Measurements from ENCODE around the gene KCTD16.

KCTD16 gene

GRCh38 chr5:144275329-144275728 is 104.7 kb downstream of the KCTD16 start:
- Histone ChIP-seq H3K27me3 (replicated peaks; ENCODE audit: control insufficient read depth, insufficient read depth, low read length, poor library complexity, severe bottlenecking) (no peaks in the 10 kb centered on the region), H3K36me3 (ENCODE audit: control insufficient read depth, insufficient read depth, low read length) (no peaks in the 10 kb centered on the region), H3K4me1 (ENCODE audit: control insufficient read depth, insufficient read depth, low read length, poor library complexity, severe bottlenecking) (no peaks in the 10 kb centered on the region), H3K27ac (ENCODE audit: insufficient read depth, low read length, poor library complexity, severe bottlenecking) (no peak overlapping the region), H3K4me3 (ENCODE audit: insufficient read depth, low read depth, low read length, poor library complexity, severe bottlenecking) (no peak overlapping the region), H3K9me3 (ENCODE audit: control insufficient read depth, low read length) (no peaks in the 10 kb centered on the region)
- DNase-seq, result no peak

GRCh38 chr5:144276034-144276822 is 105.6 kb downstream of the KCTD16 start:
- H3K27me3 ChIP-seq (replicated peaks; ENCODE audit: control insufficient read depth, insufficient read depth, low read length, poor library complexity, severe bottlenecking), result no peaks in the 10 kb centered on the region
- no peak overlapping the region for H3K4me3 ChIP-seq (ENCODE audit: insufficient read depth, low read depth, low read length, poor library complexity, severe bottlenecking)
- H3K9me3 ChIP-seq (ENCODE audit: control insufficient read depth, low read length), result no peaks in the 10 kb centered on the region
- DNase-seq, result no peak
- no peaks in the 10 kb centered on the region for H3K36me3 ChIP-seq (ENCODE audit: control insufficient read depth, insufficient read depth, low read length)
- no peaks in the 10 kb centered on the region for H3K4me1 ChIP-seq (ENCODE audit: control insufficient read depth, insufficient read depth, low read length, poor library complexity, severe bottlenecking)
- H3K27ac ChIP-seq (ENCODE audit: insufficient read depth, low read length, poor library complexity, severe bottlenecking), result no peak overlapping the region

- Histone ChIP-seq H3K9me3 (ENCODE audit: control insufficient read depth, low read length) (no peaks in the 10 kb centered on the region), H3K4me3 (ENCODE audit: insufficient read depth, low read depth, low read length, poor library complexity, severe bottlenecking) (no peak overlapping the region), H3K4me1 (ENCODE audit: control insufficient read depth, insufficient read depth, low read length, poor library complexity, severe bottlenecking) (no peaks in the 10 kb centered on the region), H3K36me3 (ENCODE audit: control insufficient read depth, insufficient read depth, low read length) (no peaks in the 10 kb centered on the region), H3K27me3 (replicated peaks; ENCODE audit: control insufficient read depth, insufficient read depth, low read length, poor library complexity, severe bottlenecking) (no peaks in the 10 kb centered on the region), H3K27ac (ENCODE audit: insufficient read depth, low read length, poor library complexity, severe bottlenecking) (no peak overlapping the region)
- no peak for DNase-seq
Observed at GRCh38 chr5:144281784-144282183, 111.1 kb downstream of the KCTD16 start.

GRCh38 chr5:144284036-144284435 is 113.4 kb downstream of the KCTD16 start:
- DNase-seq, result no peak
- no peaks in the 10 kb centered on the region for H3K4me1 ChIP-seq (ENCODE audit: control insufficient read depth, insufficient read depth, low read length, poor library complexity, severe bottlenecking)
- H3K27me3 ChIP-seq (replicated peaks; ENCODE audit: control insufficient read depth, insufficient read depth, low read length, poor library complexity, severe bottlenecking), result no peaks in the 10 kb centered on the region
- no peak overlapping the region for H3K4me3 ChIP-seq (ENCODE audit: insufficient read depth, low read depth, low read length, poor library complexity, severe bottlenecking)
- no peaks in the 10 kb centered on the region for H3K36me3 ChIP-seq (ENCODE audit: control insufficient read depth, insufficient read depth, low read length)
- no peaks in the 10 kb centered on the region for H3K9me3 ChIP-seq (ENCODE audit: control insufficient read depth, low read length)
- no peak overlapping the region for H3K27ac ChIP-seq (ENCODE audit: insufficient read depth, low read length, poor library complexity, severe bottlenecking)

- DNase-seq, result no peak
- no peaks in the 10 kb centered on the region for H3K4me1 ChIP-seq (ENCODE audit: control insufficient read depth, insufficient read depth, low read length, poor library complexity, severe bottlenecking)
- no peaks in the 10 kb centered on the region for H3K36me3 ChIP-seq (ENCODE audit: control insufficient read depth, insufficient read depth, low read length)
- no peaks in the 10 kb centered on the region for H3K27me3 ChIP-seq (replicated peaks; ENCODE audit: control insufficient read depth, insufficient read depth, low read length, poor library complexity, severe bottlenecking)
- H3K4me3 ChIP-seq (ENCODE audit: insufficient read depth, low read depth, low read length, poor library complexity, severe bottlenecking), result no peak overlapping the region
- no peaks in the 10 kb centered on the region for H3K9me3 ChIP-seq (ENCODE audit: control insufficient read depth, low read length)
- no peak overlapping the region for H3K27ac ChIP-seq (ENCODE audit: insufficient read depth, low read length, poor library complexity, severe bottlenecking)
Observed at GRCh38 chr5:144284931-144285502, 114.3 kb downstream of the KCTD16 start.

GRCh38 chr5:144289277-144289676 is 118.6 kb downstream of the KCTD16 start:
- DNase-seq, result no peak
- H3K9me3 ChIP-seq (ENCODE audit: control insufficient read depth, low read length), result no peaks in the 10 kb centered on the region
- no peaks in the 10 kb centered on the region for H3K27me3 ChIP-seq (replicated peaks; ENCODE audit: control insufficient read depth, insufficient read depth, low read length, poor library complexity, severe bottlenecking)
- no peaks in the 10 kb centered on the region for H3K4me1 ChIP-seq (ENCODE audit: control insufficient read depth, insufficient read depth, low read length, poor library complexity, severe bottlenecking)
- H3K27ac ChIP-seq (ENCODE audit: insufficient read depth, low read length, poor library complexity, severe bottlenecking), result no peak overlapping the region
- no peaks in the 10 kb centered on the region for H3K36me3 ChIP-seq (ENCODE audit: control insufficient read depth, insufficient read depth, low read length)
- no peak overlapping the region for H3K4me3 ChIP-seq (ENCODE audit: insufficient read depth, low read depth, low read length, poor library complexity, severe bottlenecking)

GRCh38 chr5:144292029-144292428 is 121.4 kb downstream of the KCTD16 start:
- Histone ChIP-seq H3K27ac (ENCODE audit: insufficient read depth, low read length, poor library complexity, severe bottlenecking) (no peak overlapping the region), H3K36me3 (ENCODE audit: control insufficient read depth, insufficient read depth, low read length) (no peaks in the 10 kb centered on the region), H3K9me3 (ENCODE audit: control insufficient read depth, low read length) (no peaks in the 10 kb centered on the region), H3K4me1 (ENCODE audit: control insufficient read depth, insufficient read depth, low read length, poor library complexity, severe bottlenecking) (no peaks in the 10 kb centered on the region), H3K4me3 (ENCODE audit: insufficient read depth, low read depth, low read length, poor library complexity, severe bottlenecking) (no peak overlapping the region), H3K27me3 (replicated peaks; ENCODE audit: control insufficient read depth, insufficient read depth, low read length, poor library complexity, severe bottlenecking) (no peaks in the 10 kb centered on the region)
- DNase-seq, result no peak

- no peaks in the 10 kb centered on the region for H3K36me3 ChIP-seq (ENCODE audit: control insufficient read depth, insufficient read depth, low read length)
- H3K9me3 ChIP-seq (ENCODE audit: control insufficient read depth, low read length), result no peaks in the 10 kb centered on the region
- H3K27ac ChIP-seq (ENCODE audit: insufficient read depth, low read length, poor library complexity, severe bottlenecking), result no peak overlapping the region
- H3K4me3 ChIP-seq (ENCODE audit: insufficient read depth, low read depth, low read length, poor library complexity, severe bottlenecking), result no peak overlapping the region
- no peak for DNase-seq
- H3K4me1 ChIP-seq (ENCODE audit: control insufficient read depth, insufficient read depth, low read length, poor library complexity, severe bottlenecking), result no peaks in the 10 kb centered on the region
- H3K27me3 ChIP-seq (replicated peaks; ENCODE audit: control insufficient read depth, insufficient read depth, low read length, poor library complexity, severe bottlenecking), result no peaks in the 10 kb centered on the region
Observed at GRCh38 chr5:144295284-144295683, 124.6 kb downstream of the KCTD16 start.

GRCh38 chr5:144297081-144297480 is 126.4 kb downstream of the KCTD16 start:
- Histone ChIP-seq H3K27me3 (replicated peaks; ENCODE audit: control insufficient read depth, insufficient read depth, low read length, poor library complexity, severe bottlenecking) (no peaks in the 10 kb centered on the region), H3K4me1 (ENCODE audit: control insufficient read depth, insufficient read depth, low read length, poor library complexity, severe bottlenecking) (no peaks in the 10 kb centered on the region), H3K9me3 (ENCODE audit: control insufficient read depth, low read length) (no peaks in the 10 kb centered on the region), H3K27ac (ENCODE audit: insufficient read depth, low read length, poor library complexity, severe bottlenecking) (no peak overlapping the region), H3K36me3 (ENCODE audit: control insufficient read depth, insufficient read depth, low read length) (no peaks in the 10 kb centered on the region), H3K4me3 (ENCODE audit: insufficient read depth, low read depth, low read length, poor library complexity, severe bottlenecking) (no peak overlapping the region)
- no peak for DNase-seq

GRCh38 chr5:144298658-144299057 is 128.0 kb downstream of the KCTD16 start:
- no peak for DNase-seq
- H3K36me3 ChIP-seq (ENCODE audit: control insufficient read depth, insufficient read depth, low read length), result no peaks in the 10 kb centered on the region
- no peak overlapping the region for H3K27ac ChIP-seq (ENCODE audit: insufficient read depth, low read length, poor library complexity, severe bottlenecking)
- no peak overlapping the region for H3K4me3 ChIP-seq (ENCODE audit: insufficient read depth, low read depth, low read length, poor library complexity, severe bottlenecking)
- no peaks in the 10 kb centered on the region for H3K9me3 ChIP-seq (ENCODE audit: control insufficient read depth, low read length)
- H3K4me1 ChIP-seq (ENCODE audit: control insufficient read depth, insufficient read depth, low read length, poor library complexity, severe bottlenecking), result no peaks in the 10 kb centered on the region
- no peaks in the 10 kb centered on the region for H3K27me3 ChIP-seq (replicated peaks; ENCODE audit: control insufficient read depth, insufficient read depth, low read length, poor library complexity, severe bottlenecking)
